ENCODE measurements around the gene OSMR.

OSMR gene

DNA sequence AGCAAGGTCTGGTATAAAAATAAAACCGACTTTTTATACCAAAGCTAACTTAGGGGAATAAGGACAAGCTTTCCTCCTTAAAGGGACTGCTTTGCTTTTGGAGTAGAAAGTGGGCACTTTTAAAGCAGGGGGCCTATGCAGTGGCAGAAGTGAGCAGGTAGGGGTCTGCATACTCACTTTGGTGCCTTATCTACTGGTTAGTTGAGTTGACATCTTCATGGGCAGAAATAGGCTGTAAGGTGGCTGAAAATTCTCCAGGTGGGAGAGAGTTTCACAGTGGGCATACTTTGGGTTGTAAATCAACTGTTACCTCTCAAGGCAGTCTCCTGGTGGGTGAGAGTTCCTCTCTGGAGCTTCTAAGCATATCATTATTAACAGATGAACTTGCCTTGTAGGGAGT, 24.8 kb downstream of the OSMR start:
- FAIRE-seq: peak; percentile 20
- DNase-seq (ENCODE audit: insufficient read length, low spot score): no peak

- peak; percentile 74 for FAIRE-seq
- DNase-seq (ENCODE audit: insufficient read length, low spot score): no peak
Measured at GRCh38 chr5:38871058-38871605, 25.3 kb downstream of the OSMR start.

DNA sequence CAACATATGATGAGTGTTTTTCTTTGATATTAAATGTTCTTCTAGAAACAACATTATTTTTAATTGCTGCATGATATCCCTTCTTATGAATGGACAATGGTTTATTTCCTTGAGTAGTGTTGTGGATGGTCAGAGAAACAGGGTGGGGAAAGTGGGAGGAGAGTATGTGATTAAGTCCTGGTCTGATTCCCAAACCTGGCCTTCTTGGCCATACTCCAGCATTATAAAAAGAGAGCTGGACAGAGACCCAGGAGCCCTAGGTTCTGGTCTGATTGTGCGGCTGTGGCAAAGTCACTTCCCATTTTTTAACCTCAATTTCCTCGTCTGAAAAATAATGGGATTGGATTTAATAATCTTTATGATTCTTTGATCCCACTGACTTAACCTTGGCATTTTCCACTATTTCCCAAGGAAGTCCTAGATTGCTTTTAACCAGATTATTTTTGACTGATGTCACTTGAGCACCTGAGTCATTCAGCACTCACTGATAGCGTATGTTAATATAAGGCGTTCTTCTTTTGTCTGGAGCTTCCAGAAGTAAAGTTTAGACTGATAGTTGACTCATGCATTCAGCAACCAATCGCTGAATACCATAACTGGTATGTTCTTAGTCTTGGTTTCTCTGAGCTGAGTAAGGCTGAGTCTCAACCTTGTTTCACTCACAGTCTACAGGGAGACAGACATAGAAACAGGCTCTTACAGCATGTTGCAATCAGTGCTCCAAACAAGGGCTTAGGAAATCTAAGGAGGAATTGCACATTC, 26.2 kb downstream of the OSMR start:
- peak; percentile 95 for FAIRE-seq
- DNase-seq (ENCODE audit: insufficient read length, low spot score): peak; percentile 91

- FAIRE-seq: peak; percentile 26
- DNase-seq (ENCODE audit: insufficient read length, low spot score): no peak
Measured at GRCh38 chr5:38872826-38873225, 27.0 kb downstream of the OSMR start.

DNA sequence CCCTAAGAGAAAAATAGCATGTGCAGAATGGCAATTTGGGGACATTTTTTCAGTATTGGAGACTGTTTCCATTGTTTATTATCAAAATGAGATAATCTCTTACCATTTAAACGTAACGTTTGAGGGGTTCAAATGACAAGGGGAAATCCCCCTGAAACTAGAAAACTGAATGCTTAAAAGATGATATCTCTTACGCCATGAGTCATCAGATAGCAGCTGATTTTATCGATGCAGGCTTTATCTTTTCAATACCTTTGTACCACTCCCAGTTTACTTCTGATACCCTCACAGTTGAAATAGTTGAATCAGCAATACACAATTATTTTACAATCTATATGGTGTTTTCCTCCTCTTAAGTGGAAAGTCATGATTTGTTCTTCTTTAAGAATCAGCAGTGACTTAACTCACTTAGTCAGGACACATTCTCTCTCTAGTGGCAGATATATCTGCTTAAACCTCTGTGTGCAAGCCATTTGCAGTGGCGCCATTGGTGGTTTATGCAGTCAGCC, 29.2 kb downstream of the OSMR start:
- DNase-seq (ENCODE audit: insufficient read length, low spot score) (no peak), FAIRE-seq (no peak)

- FAIRE-seq (no peak), DNase-seq (ENCODE audit: insufficient read length, low spot score) (no peak)
Measured at GRCh38 chr5:38878391-38879077, 32.7 kb downstream of the OSMR start.

DNA sequence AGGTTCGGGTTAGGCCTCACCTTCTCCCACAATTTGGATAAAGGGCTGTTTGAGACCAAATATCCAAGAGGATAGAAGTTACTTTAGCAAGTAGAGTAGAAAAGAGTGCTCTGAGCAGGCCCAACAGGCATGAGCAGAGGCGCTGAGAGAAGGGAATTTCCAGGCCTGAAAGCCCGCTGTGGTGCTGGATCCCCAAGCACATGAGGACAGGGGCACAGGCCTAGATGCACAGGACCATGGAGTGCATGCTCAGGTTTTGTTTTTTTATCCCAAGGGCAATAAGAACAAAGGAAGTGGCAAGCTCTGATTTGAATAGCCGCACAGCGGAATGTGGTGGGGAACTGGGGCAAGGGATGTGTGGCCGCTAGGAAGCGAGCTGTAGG, 33.3 kb downstream of the OSMR start:
- FAIRE-seq: no peak
- no peak for DNase-seq (ENCODE audit: insufficient read length, low spot score)

GRCh38 chr5:38883842-38884241, 38.0 kb downstream of the OSMR start:
- FAIRE-seq (no peak), DNase-seq (ENCODE audit: insufficient read length, low spot score) (no peak)

DNA sequence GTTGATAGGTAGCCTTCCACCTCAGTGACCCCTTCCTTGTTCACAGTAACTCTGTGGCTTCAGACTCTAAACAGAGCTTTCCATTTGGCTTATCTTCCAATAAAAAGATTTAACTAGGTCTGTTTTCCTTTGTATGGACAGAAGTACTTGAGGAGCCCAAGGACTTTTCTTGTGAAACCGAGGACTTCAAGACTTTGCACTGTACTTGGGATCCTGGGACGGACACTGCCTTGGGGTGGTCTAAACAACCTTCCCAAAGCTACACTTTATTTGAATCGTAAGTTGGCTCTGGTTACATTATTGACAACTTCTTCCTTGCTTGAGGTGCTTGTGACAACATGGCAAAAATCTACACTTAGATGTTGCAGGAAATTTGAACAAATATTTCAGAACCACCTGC, 39.4 kb downstream of the OSMR start:
- DNase-seq (ENCODE audit: insufficient read length, low spot score) (no peak), FAIRE-seq (no peak)

- FAIRE-seq (no peak), DNase-seq (ENCODE audit: insufficient read length, low spot score) (no peak)
Measured at GRCh38 chr5:38888041-38888440, 42.2 kb downstream of the OSMR start.

DNA sequence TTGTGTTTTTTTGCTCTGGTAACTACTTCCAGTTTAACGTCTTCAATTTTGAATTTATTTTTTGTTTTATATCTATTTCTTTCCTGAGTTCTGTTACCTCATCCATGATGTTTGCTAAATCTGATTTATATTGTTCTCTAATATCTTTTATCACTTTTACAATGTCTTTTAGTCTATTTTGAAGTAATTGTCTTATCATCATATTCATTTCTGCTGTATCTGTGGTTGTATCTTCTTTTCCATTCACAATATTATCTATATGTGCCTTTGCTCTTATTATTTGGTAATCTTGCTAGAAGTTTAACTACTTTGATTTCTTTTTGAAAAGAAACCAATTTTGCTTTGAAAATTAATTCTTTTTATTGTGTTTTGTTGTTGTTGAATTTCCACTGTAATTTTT, 43.6 kb downstream of the OSMR start:
- FAIRE-seq (no peak), DNase-seq (ENCODE audit: insufficient read length, low spot score) (no peak)

GRCh38 chr5:38891563-38891962, 45.8 kb downstream of the OSMR start:
- DNase-seq (ENCODE audit: insufficient read length, low spot score): no peak
- no peak for FAIRE-seq

- FAIRE-seq: peak; percentile 75
- DNase-seq (ENCODE audit: insufficient read length, low spot score): no peak
Measured at GRCh38 chr5:38892363-38892762, 46.6 kb downstream of the OSMR start.

- no peak for DNase-seq (ENCODE audit: insufficient read length, low spot score)
- peak; percentile 65 for FAIRE-seq
Measured at GRCh38 chr5:38896760-38897159, 50.9 kb downstream of the OSMR start.

DNA sequence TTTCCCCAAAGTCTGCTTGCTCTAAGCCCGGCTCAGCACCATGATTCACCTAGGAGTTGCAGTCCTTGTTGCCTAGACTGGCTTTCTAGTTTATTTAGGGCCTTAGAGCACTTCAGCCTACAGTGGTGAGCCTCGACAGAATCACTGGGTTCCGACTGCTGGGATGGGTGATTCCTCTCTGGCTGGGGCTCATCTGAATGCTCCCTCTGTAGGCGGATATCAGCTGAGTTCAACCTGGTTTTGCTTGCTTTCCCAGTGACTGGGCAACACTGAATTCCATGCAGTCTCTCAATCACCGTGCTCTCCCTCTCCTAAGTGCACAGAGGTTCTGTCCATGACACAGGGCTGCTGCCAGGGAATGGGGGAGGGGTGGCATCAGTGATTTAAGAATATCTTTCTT, 54.1 kb downstream of the OSMR start:
- FAIRE-seq (no peak), DNase-seq (ENCODE audit: insufficient read length, low spot score) (no peak)

DNA sequence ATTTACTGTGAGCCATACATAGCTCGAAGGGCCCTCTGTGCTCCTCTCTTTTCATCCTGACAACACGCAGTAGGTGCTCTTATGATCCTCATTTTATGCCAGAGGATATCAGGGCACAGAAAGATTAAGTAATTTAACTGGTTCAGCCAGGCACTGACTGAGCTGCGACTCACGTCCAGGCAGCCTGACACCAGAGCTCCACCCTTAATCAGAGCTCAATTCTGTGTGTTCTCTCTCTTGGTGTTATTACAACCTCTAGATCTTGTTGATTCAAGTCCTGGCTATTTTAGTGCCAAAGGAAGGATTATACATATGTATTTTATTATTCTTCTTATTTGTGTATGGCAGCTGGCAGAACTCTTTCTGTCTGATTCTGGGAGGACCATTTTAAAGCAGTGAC, 59.7 kb downstream of the OSMR start:
- FAIRE-seq: no peak
- no peak for DNase-seq (ENCODE audit: insufficient read length, low spot score)

- FAIRE-seq (no peak), DNase-seq (ENCODE audit: insufficient read length, low spot score) (no peak)
Measured at GRCh38 chr5:38906503-38906902, 60.7 kb downstream of the OSMR start.

GRCh38 chr5:38911933-38912332, 66.1 kb downstream of the OSMR start:
- DNase-seq (ENCODE audit: insufficient read length, low spot score) (no peak), FAIRE-seq (no peak)

DNA sequence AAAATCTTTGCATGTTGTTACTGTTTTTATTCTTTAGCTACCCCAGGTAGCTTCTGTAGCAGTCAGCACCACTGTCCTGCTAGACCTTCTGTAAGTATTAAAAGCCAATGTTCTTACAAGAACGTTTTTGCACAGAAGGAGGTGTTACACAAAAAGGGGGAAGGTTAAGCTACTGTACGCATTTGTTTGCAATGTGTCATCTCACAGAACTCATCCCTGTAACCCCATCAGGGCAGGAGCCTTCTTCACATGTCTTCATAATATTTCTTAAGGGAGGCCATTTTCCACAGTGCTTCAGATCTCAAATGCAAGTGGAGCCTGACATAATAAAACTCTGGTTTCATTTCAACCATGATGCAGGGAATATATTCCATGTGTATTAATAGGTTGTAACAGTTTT, 67.9 kb downstream of the OSMR start:
- FAIRE-seq: no peak

DNA sequence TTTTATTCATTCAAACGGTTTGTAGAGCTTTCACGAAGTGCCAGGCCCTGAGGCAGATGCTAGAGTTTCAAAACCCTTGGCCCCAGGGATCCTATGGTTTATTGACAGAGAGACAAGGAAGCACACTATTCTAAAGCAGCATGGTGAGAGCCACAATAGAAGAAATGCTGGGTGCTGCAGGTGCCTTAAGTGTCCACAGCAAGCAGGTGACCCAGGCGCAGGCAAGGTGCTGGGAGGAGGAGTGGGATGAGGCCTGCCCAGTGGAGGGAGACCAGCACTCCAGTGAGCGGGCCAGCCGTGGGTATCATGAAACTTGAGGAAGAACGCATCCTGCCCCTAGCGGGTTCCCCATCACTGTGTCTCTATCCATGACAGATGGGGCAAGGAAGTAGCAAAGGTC, 71.0 kb downstream of the OSMR start:
- FAIRE-seq (no peak), DNase-seq (ENCODE audit: insufficient read length, low spot score) (no peak)

More for the DNA sequence above, 67.9 kb downstream of the OSMR start:
- no peak for DNase-seq (ENCODE audit: insufficient read length, low spot score)

GRCh38 chr5:38921174-38921573, 75.4 kb downstream of the OSMR start:
- no peak for DNase-seq (ENCODE audit: insufficient read length, low spot score)
- FAIRE-seq: no peak

DNA sequence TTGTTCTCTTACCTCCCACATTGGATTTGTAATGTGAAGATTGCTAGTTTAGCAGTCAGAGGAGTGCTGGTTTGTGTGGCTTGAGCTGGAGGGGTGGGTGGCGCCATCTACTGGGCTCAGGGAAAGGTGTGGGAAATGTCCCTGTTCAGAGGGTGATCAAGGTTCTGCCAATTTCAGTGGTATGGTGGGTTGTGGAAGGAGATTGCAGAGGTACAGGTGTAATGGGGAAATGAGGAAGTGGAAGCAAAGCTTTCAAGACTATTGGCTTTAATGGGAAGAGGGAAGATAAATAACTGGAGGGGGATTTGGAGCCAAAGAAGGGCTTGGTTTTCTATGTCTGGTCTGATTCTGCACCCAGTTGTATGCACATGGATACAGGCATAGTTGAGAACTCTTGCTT, 76.4 kb downstream of the OSMR start:
- DNase-seq (ENCODE audit: insufficient read length, low spot score): peak; percentile 89
- peak; percentile 94 for FAIRE-seq
